ENCODE data around the gene PAPSS2. TPM values are rescaled to one million over a fixed set of nuclear protein-coding genes. Genes with fewer than 3 reads are reported as not detected.

Gene PAPSS2
- total RNA-seq, 2 experiments from 2014 or later: 0.05 to 0.30 TPM

DNA sequence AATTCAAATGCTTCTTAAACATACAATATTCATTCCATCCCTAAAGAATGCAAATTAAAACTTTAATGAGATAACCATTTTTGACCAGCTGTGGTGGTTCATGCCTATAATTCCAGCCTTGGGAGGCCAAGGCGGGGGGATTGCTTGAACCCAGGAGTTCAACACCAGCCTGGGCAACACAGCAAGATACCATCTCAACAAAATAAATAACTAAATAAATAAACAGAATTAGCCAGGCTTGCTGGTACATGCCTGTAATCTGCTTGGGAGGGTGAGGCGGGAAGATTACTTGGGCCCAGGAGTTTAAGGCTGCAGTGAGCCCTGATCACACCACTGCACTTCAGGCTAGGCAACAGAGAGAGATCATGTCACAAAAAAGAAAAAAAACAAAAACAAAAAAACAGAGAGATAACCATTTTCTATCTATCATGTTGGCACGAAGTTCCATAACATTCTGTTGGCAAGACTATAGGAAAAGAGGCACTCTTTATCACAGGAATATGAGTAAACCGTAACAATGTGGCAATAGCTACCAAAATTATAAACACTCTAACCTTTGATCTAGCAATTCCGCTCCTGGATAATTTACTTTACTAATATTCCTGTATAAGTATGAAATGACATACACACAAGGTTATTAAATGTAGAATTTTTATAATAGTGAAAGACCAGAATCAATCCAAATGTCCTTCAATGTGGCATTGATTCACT lies 106.1 kb downstream of the PAPSS2 start:
- intact Hi-C loops (cut with DNase I, micrococcal nuclease): no loop called here
- ATAC-seq: no peak
- Mint-ChIP-seq H3K4me3 (no peak overlapping the region), H3K27me3 (no peaks in the 10 kb centered on the region), H3K9me3 (ENCODE audit: low read depth) (no peaks in the 10 kb centered on the region), H3K27ac (no peak overlapping the region), H3K36me3 (ENCODE audit: low read depth) (peaks cover 42% of the 10 kb centered on the region), H3K4me1 (peaks cover 25% of the 10 kb centered on the region)
- DNase-seq: no peak
- CTCF ChIA-PET: no interaction called here
- POLR2A ChIA-PET: no interaction called here

DNA sequence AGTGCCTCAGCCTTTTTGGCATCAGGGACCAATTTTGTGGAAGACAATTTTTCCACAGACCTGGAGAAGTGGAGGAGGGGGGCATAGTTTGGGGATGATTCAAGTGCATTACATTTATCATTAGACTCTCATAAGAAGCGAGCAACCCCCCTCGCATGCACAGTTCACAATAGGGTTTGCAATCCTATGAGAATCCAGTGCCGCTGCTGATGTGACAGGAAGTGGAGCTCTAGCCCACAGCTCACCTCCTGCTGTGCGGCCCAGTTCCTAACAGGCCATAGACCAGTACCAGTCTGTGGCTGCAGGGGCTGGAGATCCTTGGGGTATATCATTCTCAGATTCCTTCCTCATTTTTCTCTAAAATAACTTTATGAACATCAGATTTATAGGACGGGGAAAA lies 107.6 kb downstream of the PAPSS2 start:
- POLR2A ChIA-PET: no interaction called here
- H3K36me3 Mint-ChIP-seq (ENCODE audit: low read depth): peaks cover 38% of the 10 kb centered on the region

GRCh38 chr10:87771871-87772500 lies 112.3 kb downstream of the PAPSS2 start:
- Mint-ChIP-seq H3K27me3 (no peaks in the 10 kb centered on the region), H3K9me3 (ENCODE audit: low read depth) (no peaks in the 10 kb centered on the region), H3K4me1 (peaks cover 9% of the 10 kb centered on the region), H3K27ac (no peak overlapping the region), H3K36me3 (ENCODE audit: low read depth) (peaks cover 33% of the 10 kb centered on the region), H3K4me3 (no peak overlapping the region)
- intact Hi-C loops (cut with DNase I, micrococcal nuclease): loop anchor here (1.0 to 2.0 kb wide), 3 partner anchors 116 to 239 kb away; no protein-coding TSS in a partner anchor
- DNase-seq (no peak), ATAC-seq (peak; percentile 55)
- ChIA-PET POLR2A (interaction anchor here (0.9 kb wide), 1 partner anchor 210 kb away, joined by 8 read pairs; no protein-coding TSS in a partner anchor), CTCF (interaction anchor here (0.7 to 2.8 kb wide), 6 partner anchors 12 to 115 kb away, joined by 3 to 13 read pairs (median 4); no protein-coding TSS in a partner anchor)

More for the DNA sequence above, 107.6 kb downstream of the PAPSS2 start:
- no peaks in the 10 kb centered on the region for H3K27me3 Mint-ChIP-seq
- CTCF ChIA-PET: interaction anchor here (0.7 to 1.5 kb wide), 2 partner anchors 49 to 51 kb away, joined by 3 to 4 read pairs; partner anchors contain the start of gene ATAD1
- DNase-seq: no peak
- no peak overlapping the region for H3K27ac Mint-ChIP-seq
- H3K4me1 Mint-ChIP-seq: peaks cover 11% of the 10 kb centered on the region
- H3K4me3 Mint-ChIP-seq: no peak overlapping the region
- intact Hi-C loops (cut with DNase I, micrococcal nuclease): no loop called here
- ATAC-seq: no peak
- no peaks in the 10 kb centered on the region for H3K9me3 Mint-ChIP-seq (ENCODE audit: low read depth)

GRCh38 chr10:87775766-87776165 lies 116.1 kb downstream of the PAPSS2 start:
- H3K4me1 Mint-ChIP-seq: peaks cover 9% of the 10 kb centered on the region
- intact Hi-C loops (cut with DNase I, micrococcal nuclease): no loop called here
- no peaks in the 10 kb centered on the region for H3K9me3 Mint-ChIP-seq (ENCODE audit: low read depth)
- H3K36me3 Mint-ChIP-seq (ENCODE audit: low read depth): peaks cover 27% of the 10 kb centered on the region
- CTCF ChIA-PET: interaction anchor here (0.6 to 1.8 kb wide), 3 partner anchors 10 to 99 kb away, joined by 3 to 5 read pairs (median 3); no protein-coding TSS in a partner anchor
- POLR2A ChIA-PET: interaction anchor here (0.6 kb wide), 1 partner anchor 11 kb away, joined by 3 read pairs; no protein-coding TSS in a partner anchor
- no peak overlapping the region for H3K4me3 Mint-ChIP-seq
- peak overlapping the region; percentile 29 for H3K27ac Mint-ChIP-seq
- DNase-seq (no peak), ATAC-seq (no peak)
- H3K27me3 Mint-ChIP-seq: no peaks in the 10 kb centered on the region

- H3K27ac Mint-ChIP-seq: no peak overlapping the region
- DNase-seq (no peak), ATAC-seq (no peak)
- H3K36me3 Mint-ChIP-seq (ENCODE audit: low read depth): peaks cover 31% of the 10 kb centered on the region
- ChIA-PET POLR2A (interaction anchor here (0.7 kb wide), 1 partner anchor 569 kb away, joined by 3 read pairs; no protein-coding TSS in a partner anchor), CTCF (interaction anchor here (0.6 to 1.8 kb wide), 4 partner anchors 9 to 118 kb away, joined by 3 to 5 read pairs (median 3); no protein-coding TSS in a partner anchor)
- intact Hi-C loops (cut with DNase I, micrococcal nuclease): no loop called here
- no peaks in the 10 kb centered on the region for H3K27me3 Mint-ChIP-seq
- H3K4me3 Mint-ChIP-seq: no peak overlapping the region
- H3K9me3 Mint-ChIP-seq (ENCODE audit: low read depth): no peaks in the 10 kb centered on the region
- peaks cover 9% of the 10 kb centered on the region for H3K4me1 Mint-ChIP-seq
Observed at GRCh38 chr10:87776328-87776727, 116.7 kb downstream of the PAPSS2 start.

- Mint-ChIP-seq H3K4me3 (no peak overlapping the region), H3K27ac (no peak overlapping the region), H3K4me1 (peaks cover 2% of the 10 kb centered on the region), H3K27me3 (no peaks in the 10 kb centered on the region), H3K36me3 (ENCODE audit: low read depth) (peaks cover 38% of the 10 kb centered on the region), H3K9me3 (ENCODE audit: low read depth) (no peaks in the 10 kb centered on the region)
- ChIA-PET POLR2A (no interaction called here), CTCF (interaction anchor here (0.8 kb wide), 1 partner anchor 55 kb away, joined by 3 read pairs; no protein-coding TSS in a partner anchor)
- ATAC-seq (no peak), DNase-seq (no peak)
- intact Hi-C loops (cut with DNase I, micrococcal nuclease): no loop called here
Observed at GRCh38 chr10:87781545-87781944, 121.9 kb downstream of the PAPSS2 start.

GRCh38 chr10:87782721-87783120 lies 123.0 kb downstream of the PAPSS2 start:
- Mint-ChIP-seq H3K9me3 (ENCODE audit: low read depth) (no peaks in the 10 kb centered on the region), H3K27ac (peak overlapping the region; percentile 23), H3K4me1 (peaks cover 2% of the 10 kb centered on the region), H3K27me3 (no peaks in the 10 kb centered on the region), H3K4me3 (no peak overlapping the region), H3K36me3 (ENCODE audit: low read depth) (peaks cover 40% of the 10 kb centered on the region)
- ATAC-seq (no peak), DNase-seq (no peak)
- CTCF ChIA-PET: interaction anchor here (0.9 kb wide), 1 partner anchor 9 kb away, joined by 3 read pairs; no protein-coding TSS in a partner anchor
- POLR2A ChIA-PET: no interaction called here
- intact Hi-C loops (cut with DNase I, micrococcal nuclease): no loop called here

DNA sequence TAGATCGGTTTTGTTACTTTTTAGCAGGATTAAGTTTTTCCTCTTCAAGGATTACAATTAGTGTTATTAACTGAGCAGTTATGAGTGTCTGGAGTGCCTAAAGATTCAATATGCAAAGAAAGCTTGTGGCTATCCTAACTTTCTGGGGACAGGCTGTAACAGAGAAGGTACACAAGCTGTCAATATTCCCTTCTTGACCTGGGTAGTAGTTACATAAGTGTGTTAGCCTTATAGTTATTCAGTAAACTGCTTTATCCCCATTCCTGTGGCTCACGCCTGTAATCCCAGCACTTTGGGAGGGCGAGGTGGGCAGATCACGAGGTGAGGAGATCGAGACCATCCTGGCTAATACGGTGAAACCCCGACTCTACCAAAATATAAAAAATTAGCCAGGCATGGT lies 126.7 kb downstream of the PAPSS2 start:
- intact Hi-C loops (cut with DNase I, micrococcal nuclease): no loop called here
- ATAC-seq (no peak), DNase-seq (no peak)
- Mint-ChIP-seq H3K9me3 (ENCODE audit: low read depth) (no peaks in the 10 kb centered on the region), H3K36me3 (ENCODE audit: low read depth) (peaks cover 41% of the 10 kb centered on the region), H3K27me3 (no peaks in the 10 kb centered on the region), H3K4me3 (no peak overlapping the region), H3K27ac (no peak overlapping the region), H3K4me1 (peaks cover 2% of the 10 kb centered on the region)
- CTCF ChIA-PET: interaction anchor here (0.6 to 3.6 kb wide), 7 partner anchors 8 to 96 kb away, joined by 3 to 13 read pairs (median 4); no protein-coding TSS in a partner anchor
- POLR2A ChIA-PET: no interaction called here

- no peak for DNase-seq
- Mint-ChIP-seq H3K9me3 (ENCODE audit: low read depth) (no peaks in the 10 kb centered on the region), H3K36me3 (ENCODE audit: low read depth) (peaks cover 35% of the 10 kb centered on the region), H3K27ac (no peak overlapping the region), H3K27me3 (no peaks in the 10 kb centered on the region), H3K4me3 (no peak overlapping the region), H3K4me1 (peaks cover 23% of the 10 kb centered on the region)
- no peak for ATAC-seq
- ChIA-PET POLR2A (no interaction called here), CTCF (interaction anchor here (0.6 to 1.7 kb wide), 4 partner anchors 25 to 643 kb away, joined by 3 to 4 read pairs (median 4); partner anchors contain the start of gene ATAD1)
- intact Hi-C loops (cut with DNase I, micrococcal nuclease): no loop called here
Observed at GRCh38 chr10:87790185-87790584, 130.5 kb downstream of the PAPSS2 start.

DNA sequence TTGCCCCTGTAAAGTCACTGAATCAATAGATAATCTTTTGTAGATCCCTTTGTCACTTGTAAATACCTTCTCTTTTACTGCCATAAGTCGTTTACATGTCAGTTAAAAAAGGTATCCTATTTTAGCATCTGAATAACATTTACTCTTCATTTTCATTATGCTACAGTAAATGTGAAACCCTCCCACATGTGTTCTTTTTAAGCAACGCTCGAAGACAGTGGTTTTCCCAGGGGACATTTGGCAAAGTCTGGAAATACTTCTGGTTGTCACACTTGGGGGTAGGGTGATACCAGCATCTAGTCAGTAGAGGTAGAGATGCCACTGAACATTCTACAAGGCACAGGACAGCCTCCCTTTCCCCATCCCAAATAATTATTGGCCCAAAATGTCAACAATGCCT lies 134.6 kb downstream of the PAPSS2 start:
- H3K27ac Mint-ChIP-seq: peak overlapping the region; percentile 47
- POLR2A ChIA-PET: no interaction called here
- no peak overlapping the region for H3K4me3 Mint-ChIP-seq
- no peaks in the 10 kb centered on the region for H3K9me3 Mint-ChIP-seq (ENCODE audit: low read depth)
- peaks cover 42% of the 10 kb centered on the region for H3K4me1 Mint-ChIP-seq
- DNase-seq (no peak), ATAC-seq (no peak)
- intact Hi-C loops (cut with DNase I, micrococcal nuclease): no loop called here
- CTCF ChIA-PET: interaction anchor here (0.9 to 1.7 kb wide), 5 partner anchors 8 to 320 kb away, joined by 3 to 5 read pairs (median 3); partner anchors contain the start of gene ATAD1
- peaks cover 38% of the 10 kb centered on the region for H3K36me3 Mint-ChIP-seq (ENCODE audit: low read depth)
- H3K27me3 Mint-ChIP-seq: no peaks in the 10 kb centered on the region
